ENCODE results near the gene IRF2BP1. TPM values are rescaled to one million over a fixed set of nuclear protein-coding genes. Genes with fewer than 3 reads are reported as not detected.
"Not testable (repeated sequence)": the region's sequence is repeated elsewhere in the genome, so short reads cannot be mapped to it uniquely, and the experiment has no call there.

IRF2BP1 gene
- total RNA-seq, 1 donor from 2014 or later, result 21.4 TPM

- peak overlapping the region; percentile 48 for H3K27ac ChIP-seq
- H3K4me1 ChIP-seq, result peaks cover 19% of the 10 kb centered on the region
- peak; percentile 80 for DNase-seq
- no peak for TF ChIP-seq CTCF (IDR thresholded peaks at IDR 0.05)
- no peaks in the 10 kb centered on the region for H3K9me3 ChIP-seq
- H3K4me3 ChIP-seq, result peak overlapping the region; percentile 85
- H3K36me3 ChIP-seq, result peaks cover 37% of the 10 kb centered on the region
- intact Hi-C loops (cut with DNase I), result no loop called here
- ATAC-seq, result no peak
- H3K27me3 ChIP-seq (ENCODE audit: low read depth), result no peaks in the 10 kb centered on the region
These were observed 15.5 kb upstream of the IRF2BP1 start for GRCh38 chr19:45901432-45901911.

GRCh38 chr19:45900738-45901431 lies 14.9 kb upstream of the IRF2BP1 start:
- DNase-seq (no peak), ATAC-seq (no peak)
- H3K27me3 ChIP-seq (ENCODE audit: low read depth), result no peaks in the 10 kb centered on the region
- peak overlapping the region; percentile 85 for H3K4me3 ChIP-seq
- no peaks in the 10 kb centered on the region for H3K9me3 ChIP-seq
- intact Hi-C loops (cut with DNase I), result no loop called here
- H3K36me3 ChIP-seq, result peaks cover 43% of the 10 kb centered on the region
- H3K27ac ChIP-seq, result no peak overlapping the region
- H3K4me1 ChIP-seq, result peaks cover 19% of the 10 kb centered on the region
- no peak for TF ChIP-seq CTCF (IDR thresholded peaks at IDR 0.05)

- Histone ChIP-seq H3K4me1 (peaks cover 19% of the 10 kb centered on the region), H3K27ac (no peak overlapping the region), H3K4me3 (no peak overlapping the region), H3K36me3 (peaks cover 51% of the 10 kb centered on the region), H3K9me3 (no peaks in the 10 kb centered on the region), H3K27me3 (ENCODE audit: low read depth) (no peaks in the 10 kb centered on the region)
- intact Hi-C loops (cut with DNase I), result no loop called here
- ATAC-seq (no peak), DNase-seq (no peak)
- TF ChIP-seq CTCF (IDR thresholded peaks at IDR 0.05), result no peak
These were observed 14.1 kb upstream of the IRF2BP1 start for GRCh38 chr19:45899919-45900589.

- no peak for ATAC-seq
- Histone ChIP-seq H3K4me3 (no peak overlapping the region), H3K27me3 (ENCODE audit: low read depth) (no peaks in the 10 kb centered on the region), H3K27ac (no peak overlapping the region), H3K36me3 (peaks cover 59% of the 10 kb centered on the region), H3K9me3 (no peaks in the 10 kb centered on the region), H3K4me1 (peaks cover 19% of the 10 kb centered on the region)
- no peak for DNase-seq
- no peak for TF ChIP-seq CTCF (IDR thresholded peaks at IDR 0.05)
- intact Hi-C loops (cut with DNase I), result no loop called here
These were observed 13.3 kb upstream of the IRF2BP1 start for GRCh38 chr19:45899253-45899652.

- no peak overlapping the region for H3K27ac ChIP-seq
- ATAC-seq (no peak), DNase-seq (no peak)
- H3K9me3 ChIP-seq, result no peaks in the 10 kb centered on the region
- H3K4me1 ChIP-seq, result peaks cover 12% of the 10 kb centered on the region
- intact Hi-C loops (cut with DNase I), result no loop called here
- TF ChIP-seq CTCF (IDR thresholded peaks at IDR 0.05), result no peak
- H3K4me3 ChIP-seq, result no peak overlapping the region
- H3K36me3 ChIP-seq, result peaks cover 62% of the 10 kb centered on the region
- no peaks in the 10 kb centered on the region for H3K27me3 ChIP-seq (ENCODE audit: low read depth)
These were observed 11.4 kb upstream of the IRF2BP1 start for GRCh38 chr19:45897261-45897812.

GRCh38 chr19:45895983-45896599 lies 10.2 kb upstream of the IRF2BP1 start:
- peaks cover 62% of the 10 kb centered on the region for H3K36me3 ChIP-seq
- H3K4me1 ChIP-seq; H3K27ac ChIP-seq; H3K4me3 ChIP-seq; H3K27me3 ChIP-seq (ENCODE audit: low read depth); intact Hi-C loops (cut with DNase I); ATAC-seq; DNase-seq; H3K9me3 ChIP-seq: not testable (repeated sequence)
